Measurements from ENCODE around the gene TSNAX. TPM values are rescaled to one million over a fixed set of nuclear protein-coding genes. Genes with fewer than 3 reads are reported as not detected.

Gene TSNAX
- total and polyA plus RNA-seq, 9 of the 15 experiments (the other 6 are each of a cell fraction or from before 2014, with no cell fraction given): 33.8 to 102 (median 61.2) TPM

DNA sequence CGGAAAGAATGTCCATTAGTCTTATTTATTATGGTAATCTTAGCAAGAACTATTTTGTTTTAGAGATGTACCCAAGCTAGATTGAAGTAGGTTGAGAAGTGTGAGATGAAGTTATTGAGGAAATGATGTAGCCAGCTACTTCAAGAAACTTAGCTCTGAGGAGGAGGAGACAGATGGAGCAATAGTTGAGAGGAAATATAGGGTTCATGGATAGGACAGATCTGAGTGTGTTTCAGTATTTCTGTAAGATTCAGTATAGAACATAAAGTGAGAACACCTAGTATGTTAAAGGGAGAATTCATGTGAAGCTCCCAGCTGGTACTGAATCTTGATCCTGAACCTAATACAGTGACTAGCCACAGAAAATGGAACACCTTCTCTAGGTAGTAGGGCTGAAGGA is 28.9 kb downstream of the TSNAX start (continued):
- TF ChIP-seq, protein P1, sequence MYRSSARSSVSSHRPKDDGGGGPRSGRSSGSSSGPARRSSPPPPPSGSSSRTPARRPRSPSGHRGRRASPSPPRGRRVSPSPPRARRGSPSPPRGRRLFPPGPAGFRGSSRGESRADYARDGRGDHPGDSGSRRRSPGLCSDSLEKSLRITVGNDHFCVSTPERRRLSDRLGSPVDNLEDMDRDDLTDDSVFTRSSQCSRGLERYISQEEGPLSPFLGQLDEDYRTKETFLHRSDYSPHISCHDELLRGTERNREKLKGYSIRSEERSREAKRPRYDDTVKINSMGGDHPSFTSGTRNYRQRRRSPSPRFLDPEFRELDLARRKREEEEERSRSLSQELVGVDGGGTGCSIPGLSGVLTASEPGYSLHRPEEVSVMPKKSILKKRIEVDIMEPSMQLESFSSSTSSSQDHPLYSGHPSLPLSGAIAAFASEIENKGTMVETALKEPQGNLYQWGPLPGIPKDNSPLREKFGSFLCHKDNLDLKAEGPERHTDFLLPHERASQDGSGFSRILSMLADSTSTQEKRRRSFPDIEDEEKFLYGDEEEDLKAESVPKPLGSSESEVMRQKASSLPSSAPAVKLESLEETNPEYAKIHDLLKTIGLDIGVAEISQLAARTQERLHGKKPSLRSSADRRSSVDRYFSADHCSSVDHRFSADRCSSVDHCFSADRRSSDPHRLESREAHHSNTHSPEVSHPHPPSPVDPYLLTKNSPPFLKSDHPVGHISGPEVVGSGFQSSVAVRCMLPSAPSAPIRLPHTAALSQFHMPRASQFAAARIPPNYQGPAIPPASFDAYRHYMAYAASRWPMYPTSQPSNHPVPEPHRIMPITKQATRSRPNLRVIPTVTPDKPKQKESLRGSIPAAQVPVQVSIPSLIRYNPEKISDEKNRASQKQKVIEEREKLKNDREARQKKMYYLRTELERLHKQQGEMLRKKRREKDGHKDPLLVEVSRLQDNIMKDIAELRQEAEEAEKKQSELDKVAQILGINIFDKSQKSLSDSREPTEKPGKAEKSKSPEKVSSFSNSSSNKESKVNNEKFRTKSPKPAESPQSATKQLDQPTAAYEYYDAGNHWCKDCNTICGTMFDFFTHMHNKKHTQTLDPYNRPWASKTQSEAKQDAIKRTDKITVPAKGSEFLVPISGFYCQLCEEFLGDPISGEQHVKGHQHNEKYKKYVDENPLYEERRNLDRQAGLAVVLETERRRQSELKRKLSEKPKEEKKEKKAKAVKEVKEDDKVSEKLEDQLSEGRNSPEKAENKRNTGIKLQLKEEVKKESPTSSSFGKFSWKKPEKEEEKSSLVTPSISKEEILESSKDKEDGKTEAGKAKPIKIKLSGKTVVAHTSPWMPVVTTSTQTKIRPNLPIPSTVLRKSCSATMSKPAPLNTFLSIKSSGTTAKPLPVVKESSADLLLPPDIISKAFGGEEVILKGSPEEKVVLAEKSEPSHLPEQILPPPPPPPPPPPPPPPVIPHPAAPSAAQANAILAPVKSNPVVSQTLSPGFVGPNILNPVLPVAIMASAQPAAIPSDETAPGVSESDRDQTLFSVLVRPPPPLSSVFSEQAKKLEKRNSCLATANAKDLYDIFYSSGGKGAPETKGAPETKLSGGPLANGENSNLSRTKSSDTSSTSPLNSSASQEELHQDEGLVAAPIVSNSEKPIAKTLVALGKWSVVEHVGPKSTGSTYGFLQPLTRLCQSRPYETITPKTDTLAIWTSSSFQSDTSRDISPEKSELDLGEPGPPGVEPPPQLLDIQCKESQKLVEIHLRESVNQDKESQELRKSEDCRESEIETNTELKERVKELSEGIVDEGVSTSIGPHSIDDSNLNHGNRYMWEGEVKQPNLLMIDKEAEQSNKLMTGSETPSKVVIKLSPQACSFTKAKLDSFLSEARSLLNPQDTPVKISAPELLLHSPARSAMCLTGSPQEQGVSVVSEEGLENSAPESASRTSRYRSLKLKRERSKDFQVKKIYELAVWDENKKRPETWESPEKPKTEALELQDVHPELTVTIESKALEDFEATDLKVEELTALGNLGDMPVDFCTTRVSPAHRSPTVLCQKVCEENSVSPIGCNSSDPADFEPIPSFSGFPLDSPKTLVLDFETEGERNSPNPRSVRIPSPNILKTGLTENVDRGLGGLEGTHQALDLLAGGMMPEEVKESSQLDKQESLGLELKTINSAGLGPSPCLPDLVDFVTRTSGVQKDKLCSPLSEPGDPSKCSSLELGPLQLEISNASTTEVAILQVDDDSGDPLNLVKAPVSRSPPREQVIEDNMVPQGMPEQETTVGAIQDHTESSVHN (IDR thresholded peaks at IDR 0.05; ENCODE audit: borderline replicate concordance in 1 of 2, low read depth in 1 of 2): no peak
- TF ChIP-seq, protein P2, sequence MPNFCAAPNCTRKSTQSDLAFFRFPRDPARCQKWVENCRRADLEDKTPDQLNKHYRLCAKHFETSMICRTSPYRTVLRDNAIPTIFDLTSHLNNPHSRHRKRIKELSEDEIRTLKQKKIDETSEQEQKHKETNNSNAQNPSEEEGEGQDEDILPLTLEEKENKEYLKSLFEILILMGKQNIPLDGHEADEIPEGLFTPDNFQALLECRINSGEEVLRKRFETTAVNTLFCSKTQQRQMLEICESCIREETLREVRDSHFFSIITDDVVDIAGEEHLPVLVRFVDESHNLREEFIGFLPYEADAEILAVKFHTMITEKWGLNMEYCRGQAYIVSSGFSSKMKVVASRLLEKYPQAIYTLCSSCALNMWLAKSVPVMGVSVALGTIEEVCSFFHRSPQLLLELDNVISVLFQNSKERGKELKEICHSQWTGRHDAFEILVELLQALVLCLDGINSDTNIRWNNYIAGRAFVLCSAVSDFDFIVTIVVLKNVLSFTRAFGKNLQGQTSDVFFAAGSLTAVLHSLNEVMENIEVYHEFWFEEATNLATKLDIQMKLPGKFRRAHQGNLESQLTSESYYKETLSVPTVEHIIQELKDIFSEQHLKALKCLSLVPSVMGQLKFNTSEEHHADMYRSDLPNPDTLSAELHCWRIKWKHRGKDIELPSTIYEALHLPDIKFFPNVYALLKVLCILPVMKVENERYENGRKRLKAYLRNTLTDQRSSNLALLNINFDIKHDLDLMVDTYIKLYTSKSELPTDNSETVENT (CRISPR knock-in tag; IDR thresholded peaks at IDR 0.05): no peak
- TF ChIP-seq SNIP1 (IDR thresholded peaks at IDR 0.05; ENCODE audit: low read depth): no peak
- no peak for TF ChIP-seq ZBTB8A (IDR thresholded peaks at IDR 0.05; ENCODE audit: partially characterized antibody)
- TF ChIP-seq E2F3 (CRISPR knock-in tag; IDR thresholded peaks at IDR 0.05): no peak
- TF ChIP-seq RNF219 (CRISPR knock-in tag; IDR thresholded peaks at IDR 0.05): no peak
- no peak for TF ChIP-seq POLR2B (IDR thresholded peaks at IDR 0.05; ENCODE audit: low read depth, partially characterized antibody)
- TF ChIP-seq SAFB2 (IDR thresholded peaks at IDR 0.05; ENCODE audit: borderline replicate concordance, low read depth, low read length, severe bottlenecking): no peak
- no peak for TF ChIP-seq SRSF1 (IDR thresholded peaks at IDR 0.05; ENCODE audit: low read depth, low read length)
- TF ChIP-seq CHD2 (IDR thresholded peaks at IDR 0.05; ENCODE audit: low read depth, low read length): no peak
- no peak for TF ChIP-seq ZNF197 (CRISPR knock-in tag; IDR thresholded peaks at IDR 0.05; ENCODE audit: low read depth)
